HUES64 (cell line): Measurements from ENCODE around the gene SYT3.
"Not testable (repeated sequence)": the region's sequence is repeated elsewhere in the genome, so short reads cannot be mapped to it uniquely, and the experiment has no call there.

Source experiments
- H3K27ac ChIP-seq: 2 replicates; pipeline ENCODE4 v1.7.0; 2013; ENCODE audit warnings: low read depth, low read length, inconsistent platforms
- H3K27me3 ChIP-seq: 2 replicates; pipeline ENCODE4 v1.6.1; 2013; ENCODE audit warnings: mild to moderate bottlenecking, low read length; ENCODE audit not compliant: insufficient read depth
- H3K36me3 ChIP-seq: 2 replicates; pipeline ENCODE4 v1.6.1; 2013; ENCODE audit warnings: mild to moderate bottlenecking, low read length; ENCODE audit not compliant: insufficient read depth
- H3K4me1 ChIP-seq: 2 replicates; pipeline ENCODE4 v1.6.1; 2013; ENCODE audit warnings: mild to moderate bottlenecking, low read length, moderate library complexity; ENCODE audit not compliant: insufficient read depth
- H3K4me3 ChIP-seq: 2 replicates; pipeline ENCODE4 v1.5.1; 2013; ENCODE audit warnings: mild to moderate bottlenecking, low read length, moderate library complexity
- H3K9ac ChIP-seq: 2 replicates; pipeline ENCODE4 v1.6.1; 2013; ENCODE audit warnings: mild to moderate bottlenecking, low read depth, low read length
- H3K9me3 ChIP-seq: 2 replicates; pipeline ENCODE4 v1.6.1; 2013; ENCODE audit warnings: low read depth, low read length; ENCODE audit not compliant: insufficient read depth
- WGBS: fragments of 150-250, 120-280 bp; methylation state at CpG from one replicate; pipeline ENCODE4 v1.1.7; 2013; ENCODE audit warnings: missing lambda C conversion rate; 5-methylcytosine and 5-hydroxymethylcytosine counted together

SYT3 gene

GRCh38 chr19:50632151-50632835, 7.4 kb downstream of the SYT3 start:
- H3K27ac ChIP-seq: no peak overlapping the region
- no peaks in the 10 kb centered on the region for H3K27me3 ChIP-seq
- H3K9me3 ChIP-seq: peaks cover 38% of the 10 kb centered on the region
- no peak overlapping the region for H3K4me3 ChIP-seq
- H3K36me3 ChIP-seq: no peaks in the 10 kb centered on the region
- 83% methylated on average over 19 of the region's 20 CpGs for WGBS
- no peak overlapping the region for H3K9ac ChIP-seq
- H3K4me1 ChIP-seq: no peaks in the 10 kb centered on the region

GRCh38 chr19:50629801-50630200, 9.9 kb downstream of the SYT3 start:
- H3K27me3 ChIP-seq: no peaks in the 10 kb centered on the region
- H3K4me3 ChIP-seq: no peak overlapping the region
- peaks cover 29% of the 10 kb centered on the region for H3K9me3 ChIP-seq
- 90% methylated on average over 14 of the region's 14 CpGs for WGBS
- H3K36me3 ChIP-seq: no peaks in the 10 kb centered on the region
- H3K27ac ChIP-seq: no peak overlapping the region
- H3K4me1 ChIP-seq: no peaks in the 10 kb centered on the region
- no peak overlapping the region for H3K9ac ChIP-seq

- Histone ChIP-seq H3K27ac (no peak overlapping the region), H3K36me3 (no peaks in the 10 kb centered on the region), H3K27me3 (no peaks in the 10 kb centered on the region), H3K9me3 (peaks cover 26% of the 10 kb centered on the region), H3K9ac (no peak overlapping the region), H3K4me1 (no peaks in the 10 kb centered on the region), H3K4me3 (no peak overlapping the region)
- WGBS: 87% methylated on average over 20 of the region's 20 CpGs
These were observed 10.5 kb downstream of the SYT3 start for GRCh38 chr19:50629194-50629593.

GRCh38 chr19:50628551-50628950, 11.1 kb downstream of the SYT3 start:
- Histone ChIP-seq H3K27me3 (no peaks in the 10 kb centered on the region), H3K36me3 (no peaks in the 10 kb centered on the region), H3K9me3 (peaks cover 20% of the 10 kb centered on the region), H3K9ac (no peak overlapping the region), H3K4me1 (no peaks in the 10 kb centered on the region), H3K27ac (no peak overlapping the region), H3K4me3 (no peak overlapping the region)
- 89% methylated on average over 7 of the region's 7 CpGs for WGBS

DNA sequence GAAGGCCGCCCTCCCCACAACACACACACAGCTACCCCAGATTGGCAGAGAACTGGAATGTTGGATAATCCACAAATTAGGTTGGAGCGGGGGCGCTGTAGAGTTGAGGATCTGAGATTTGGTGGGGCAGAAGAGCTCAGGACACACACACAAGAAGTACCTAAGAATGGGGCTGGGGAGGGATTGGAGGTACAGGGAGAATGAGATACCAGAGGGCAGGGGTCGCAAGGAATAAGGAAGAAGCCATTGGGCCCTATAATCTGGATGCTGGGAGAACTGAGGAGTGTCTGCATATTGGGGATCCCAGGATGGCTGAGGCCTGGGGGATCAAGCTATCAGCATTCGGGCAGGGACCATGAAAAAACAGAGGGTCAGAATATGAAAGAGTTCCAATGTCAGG, 11.5 kb downstream of the SYT3 start:
- H3K36me3 ChIP-seq: no peaks in the 10 kb centered on the region
- H3K27me3 ChIP-seq: no peaks in the 10 kb centered on the region
- peaks cover 16% of the 10 kb centered on the region for H3K9me3 ChIP-seq
- H3K9ac ChIP-seq: no peak overlapping the region
- H3K27ac ChIP-seq: no peak overlapping the region
- no peaks in the 10 kb centered on the region for H3K4me1 ChIP-seq
- WGBS: 89% methylated on average over 4 of the region's 5 CpGs
- no peak overlapping the region for H3K4me3 ChIP-seq

DNA sequence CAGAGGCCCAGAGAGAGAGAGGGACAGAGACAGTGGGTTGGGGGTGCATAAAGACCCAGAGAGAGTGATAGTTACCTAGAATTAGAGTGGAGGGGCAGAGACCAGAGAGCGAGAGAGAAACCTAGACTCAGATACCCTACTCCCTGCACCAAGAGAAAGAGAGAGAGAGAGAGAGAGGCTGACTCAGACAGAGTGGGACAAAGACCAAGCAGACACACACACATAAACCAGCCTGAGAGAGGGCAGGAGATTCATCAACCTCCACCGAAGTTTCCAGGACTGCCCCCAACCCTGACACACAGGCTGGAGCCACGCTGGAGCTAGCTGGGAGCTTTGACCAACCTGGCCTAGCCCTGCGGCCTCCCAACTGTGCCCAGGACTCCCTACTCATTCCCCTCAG, 12.9 kb downstream of the SYT3 start:
- Histone ChIP-seq H3K4me1 (no peaks in the 10 kb centered on the region), H3K36me3 (no peaks in the 10 kb centered on the region), H3K9ac (no peak overlapping the region), H3K27ac (no peak overlapping the region), H3K9me3 (peaks cover 16% of the 10 kb centered on the region), H3K27me3 (no peaks in the 10 kb centered on the region), H3K4me3 (no peak overlapping the region)
- 74% methylated on average over 3 of the region's 4 CpGs for whole genome bisulfite sequencing

- no peaks in the 10 kb centered on the region for H3K36me3 ChIP-seq
- peaks cover 16% of the 10 kb centered on the region for H3K9me3 ChIP-seq
- H3K4me3 ChIP-seq: no peak overlapping the region
- H3K27me3 ChIP-seq: no peaks in the 10 kb centered on the region
- no peak overlapping the region for H3K9ac ChIP-seq
- WGBS: 78% methylated on average over 4 of the region's 4 CpGs
- no peak overlapping the region for H3K27ac ChIP-seq
- no peaks in the 10 kb centered on the region for H3K4me1 ChIP-seq
These were observed 13.7 kb downstream of the SYT3 start for GRCh38 chr19:50626011-50626410.

GRCh38 chr19:50624949-50625600, 14.6 kb downstream of the SYT3 start:
- H3K9ac ChIP-seq: no peak overlapping the region
- no peak overlapping the region for H3K4me3 ChIP-seq
- H3K9me3 ChIP-seq: peaks cover 16% of the 10 kb centered on the region
- H3K36me3 ChIP-seq: no peaks in the 10 kb centered on the region
- WGBS: 93% methylated on average over 44 of the region's 44 CpGs
- no peak overlapping the region for H3K27ac ChIP-seq
- no peaks in the 10 kb centered on the region for H3K4me1 ChIP-seq
- H3K27me3 ChIP-seq: no peaks in the 10 kb centered on the region

- WGBS: 90% methylated on average over 2 of the region's 5 CpGs
- H3K4me1 ChIP-seq: not testable (repeated sequence)
These were observed 19.2 kb downstream of the SYT3 start for GRCh38 chr19:50620394-50620906.

GRCh38 chr19:50619184-50619583, 20.5 kb downstream of the SYT3 start:
- H3K9me3 ChIP-seq, H3K27me3 ChIP-seq, H3K9ac ChIP-seq, H3K4me1 ChIP-seq, H3K27ac ChIP-seq, H3K36me3 ChIP-seq, H3K4me3 ChIP-seq: not testable (repeated sequence)
- WGBS: 81% methylated on average over 5 of the region's 5 CpGs

More at GRCh38 chr19:50620394-50620906, 19.2 kb downstream of the SYT3 start:
- not testable (repeated sequence) for H3K27ac ChIP-seq, H3K36me3 ChIP-seq, H3K9ac ChIP-seq, H3K27me3 ChIP-seq, H3K9me3 ChIP-seq, H3K4me3 ChIP-seq

DNA sequence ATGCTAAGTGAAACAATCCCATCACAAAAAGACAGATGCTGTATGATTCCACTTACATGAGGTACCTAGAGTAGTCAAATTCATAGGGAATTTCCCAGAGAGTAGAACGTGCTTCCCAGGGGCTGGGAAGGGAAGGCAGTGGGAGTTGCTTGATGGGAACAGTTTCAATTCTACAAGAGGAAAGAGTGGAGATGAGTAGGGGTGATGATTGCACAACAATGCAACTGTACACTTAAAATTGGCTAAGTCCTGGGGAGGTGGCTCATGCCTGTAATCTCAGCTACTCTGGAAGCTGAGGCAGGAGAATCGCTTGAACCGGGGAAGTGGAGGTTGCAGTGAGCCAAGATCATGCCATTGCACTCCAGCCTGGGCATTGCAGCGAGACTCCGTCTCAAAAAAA, 21.3 kb downstream of the SYT3 start:
- H3K27me3 ChIP-seq, H3K9ac ChIP-seq, H3K36me3 ChIP-seq, H3K4me3 ChIP-seq, H3K9me3 ChIP-seq, H3K27ac ChIP-seq, H3K4me1 ChIP-seq: not testable (repeated sequence)
- WGBS: 85% methylated on average over 4 of the region's 5 CpGs
